GM21528 (cell line): ENCODE results near the gene DPP10.

Experiments used
- ATAC-seq: cut with Tn5 transposase; IDR thresholded peaks from one replicate; pipeline ENCODE4 v1.9.1; 2021; ENCODE audit warnings: mild to moderate bottlenecking, moderate library complexity; ENCODE audit not compliant: unreplicated experiment, low FRiP score

The DPP10 gene

GRCh38 chr2:114786901-114787300 lies 344.5 kb downstream of the DPP10 start:
- no peak for ATAC-seq

- ATAC-seq, result no peak
These were observed 345.0 kb downstream of the DPP10 start for GRCh38 chr2:114787486-114787885.

- ATAC-seq, result no peak
These were observed 347.5 kb downstream of the DPP10 start for GRCh38 chr2:114789989-114790388.

GRCh38 chr2:114797540-114797939 lies 355.1 kb downstream of the DPP10 start:
- no peak for ATAC-seq

- no peak for ATAC-seq
These were observed 355.5 kb downstream of the DPP10 start for GRCh38 chr2:114797942-114798341.

GRCh38 chr2:114800371-114800770 lies 357.9 kb downstream of the DPP10 start:
- ATAC-seq, result no peak

- ATAC-seq, result no peak
These were observed 362.8 kb downstream of the DPP10 start for GRCh38 chr2:114805195-114805594.

GRCh38 chr2:114810092-114810491 lies 367.7 kb downstream of the DPP10 start:
- ATAC-seq, result no peak

- no peak for ATAC-seq
These were observed 369.8 kb downstream of the DPP10 start for GRCh38 chr2:114812261-114812660.

- ATAC-seq, result no peak
These were observed 371.9 kb downstream of the DPP10 start for GRCh38 chr2:114814355-114814754.

GRCh38 chr2:114821055-114821454 lies 378.6 kb downstream of the DPP10 start:
- ATAC-seq, result no peak

- ATAC-seq, result no peak
These were observed 401.5 kb downstream of the DPP10 start for GRCh38 chr2:114843963-114844362.

GRCh38 chr2:114857196-114857595 lies 414.8 kb downstream of the DPP10 start:
- no peak for ATAC-seq

GRCh38 chr2:114859726-114860510 lies 417.5 kb downstream of the DPP10 start:
- ATAC-seq, result no peak

GRCh38 chr2:114862243-114862642 lies 419.8 kb downstream of the DPP10 start:
- no peak for ATAC-seq

GRCh38 chr2:114864901-114865300 lies 422.5 kb downstream of the DPP10 start:
- no peak for ATAC-seq

- ATAC-seq, result no peak
These were observed 437.6 kb downstream of the DPP10 start for GRCh38 chr2:114880046-114880445.

GRCh38 chr2:114919985-114920384 lies 477.5 kb downstream of the DPP10 start:
- no peak for ATAC-seq

GRCh38 chr2:114922076-114922475 lies 479.6 kb downstream of the DPP10 start:
- no peak for ATAC-seq

- no peak for ATAC-seq
These were observed 483.1 kb downstream of the DPP10 start for GRCh38 chr2:114925296-114926255.

- ATAC-seq, result no peak
These were observed 483.9 kb downstream of the DPP10 start for GRCh38 chr2:114926303-114926702.
